UCSD-AML1 (cell line): Measurements from ENCODE around the gene HRAS.
A peak's percentile ranks its signal among the peaks of the same experiment; 100 is the strongest.

Source experiments
- DNase-seq: peaks from one replicate; lab custom pipeline; 2025; ENCODE audit not compliant: unreplicated experiment; lab: John Stamatoyannopoulos, UW

The HRAS gene

DNA sequence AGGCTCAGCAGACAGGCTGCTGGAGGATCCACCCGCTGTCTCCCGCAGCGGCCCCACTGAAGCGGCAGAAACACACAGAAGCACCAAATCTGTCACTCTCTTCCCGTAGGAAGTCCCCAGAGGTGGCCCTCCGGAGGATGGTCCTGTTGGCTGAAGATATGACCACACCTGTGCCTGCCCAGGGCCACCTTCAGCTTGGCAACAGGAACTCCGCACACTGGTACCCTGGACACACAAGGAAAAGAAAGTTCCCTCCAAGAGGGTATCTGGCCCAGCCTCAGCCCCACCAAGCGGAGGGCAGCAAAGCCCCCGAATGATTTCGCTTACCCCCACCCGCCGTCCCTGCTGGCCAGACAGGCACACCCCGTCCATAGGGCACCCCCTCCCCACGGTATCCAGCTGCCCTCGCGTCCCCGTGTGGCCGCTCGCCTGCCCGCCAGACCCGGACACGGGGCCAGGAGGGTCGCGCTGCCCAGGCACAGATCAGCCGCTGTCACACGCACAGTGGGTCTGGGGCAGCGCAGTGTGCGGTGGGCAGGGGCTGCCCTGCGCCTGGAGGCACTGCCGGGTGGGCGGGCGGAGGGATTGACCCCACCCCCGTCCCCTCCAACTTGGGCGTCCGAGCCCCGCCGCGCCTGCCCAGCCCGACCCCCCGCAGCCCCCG lies 32.4 kb upstream of the HRAS start:
- DNase-seq: no peak

GRCh38 chr11:567011-567628 lies 31.7 kb upstream of the HRAS start:
- no peak for DNase-seq

GRCh38 chr11:565921-566509 lies 30.6 kb upstream of the HRAS start:
- DNase-seq: no peak

GRCh38 chr11:563812-564578 lies 28.6 kb upstream of the HRAS start:
- no peak for DNase-seq

- no peak for DNase-seq
Observed at GRCh38 chr11:563066-563811, 27.9 kb upstream of the HRAS start.

GRCh38 chr11:562046-562645 lies 26.8 kb upstream of the HRAS start:
- DNase-seq: no peak

- DNase-seq: peak; percentile 38
Observed at GRCh38 chr11:561148-562003, 26.0 kb upstream of the HRAS start.

DNA sequence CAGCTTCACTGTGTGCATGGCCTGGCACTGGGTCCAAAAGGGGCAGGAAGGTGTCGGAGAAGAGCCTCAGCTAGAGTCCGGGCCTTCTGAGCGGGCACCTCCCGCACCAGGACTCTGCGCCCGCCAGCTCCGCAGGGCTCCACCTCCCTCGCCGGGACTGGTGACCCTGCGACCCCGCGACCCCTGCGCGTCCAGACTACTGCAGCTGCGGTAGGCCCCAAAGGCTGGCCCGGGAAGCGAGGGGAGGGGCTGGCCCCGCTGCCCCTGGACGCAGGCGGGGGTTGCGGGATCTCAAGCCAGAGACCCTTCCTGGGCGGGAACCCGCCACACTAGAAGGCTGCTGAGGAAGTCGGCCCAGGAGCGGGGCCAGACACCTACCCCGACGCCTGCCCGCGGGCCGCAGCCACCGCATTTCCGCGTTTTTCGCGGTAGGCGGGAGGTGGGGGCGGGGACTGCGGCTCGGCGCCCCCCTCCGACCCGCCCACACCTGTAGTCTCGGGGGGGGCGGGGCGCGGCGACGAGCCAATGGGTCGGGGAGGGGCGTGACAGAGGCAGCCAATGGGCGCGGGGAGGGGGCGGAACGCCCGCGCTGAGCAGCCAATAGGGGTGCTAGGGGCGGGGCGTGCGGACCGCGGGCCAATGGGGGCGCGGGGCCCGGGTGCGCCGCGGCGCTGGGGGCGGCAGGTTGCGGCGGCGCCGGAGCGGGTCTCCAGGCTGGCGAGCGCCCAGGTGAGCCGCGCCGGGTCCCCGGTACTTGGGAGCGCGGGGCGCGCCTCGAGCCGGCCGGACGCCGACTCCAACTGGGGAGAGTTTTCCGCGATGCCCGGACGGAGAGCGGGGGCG lies 25.1 kb upstream of the HRAS start, which contains the start of the genes LMNTD2 and RASSF7:
TSS of gene LMNTD2 (minus strand) at position 434 of the 843 bp plus-strand sequence. CDS start at position 412, 22 bp downstream.
TSS of gene RASSF7 (plus strand) at position 666 of the 843 bp plus-strand sequence. CDS start 799 bp downstream, outside the sequence.
- peak; percentile 94 for DNase-seq

DNA sequence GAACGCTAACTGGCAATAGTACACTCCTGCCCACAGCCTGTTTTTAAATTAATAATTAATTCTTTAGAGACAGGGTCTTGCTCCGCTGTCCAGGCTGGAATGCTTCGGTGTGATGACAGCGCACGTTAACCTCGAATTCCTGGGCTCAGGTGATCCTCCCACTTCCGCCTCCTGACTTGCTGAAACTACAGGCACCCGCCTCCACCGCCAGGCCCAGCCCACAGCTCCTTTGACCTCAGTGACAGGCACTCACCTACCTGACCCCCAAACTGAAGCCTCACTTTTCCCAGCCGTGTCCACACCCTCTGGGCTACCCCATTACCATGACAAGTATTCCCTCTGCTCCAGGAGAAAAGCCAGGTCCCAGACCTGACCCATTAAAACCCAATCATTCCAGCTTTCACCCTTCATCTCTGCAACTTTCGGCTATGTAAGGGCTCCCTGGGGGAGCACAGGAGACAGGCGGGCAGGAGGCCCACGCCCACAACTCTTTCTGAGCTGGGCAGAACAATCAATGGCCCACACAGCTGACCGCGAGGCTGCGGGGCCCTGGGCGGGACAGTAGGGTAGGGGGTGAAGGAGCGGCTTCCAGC lies 24.4 kb upstream of the HRAS start:
- no peak for DNase-seq

GRCh38 chr11:559020-559620 lies 23.7 kb upstream of the HRAS start:
- no peak for DNase-seq

- no peak for DNase-seq
Observed at GRCh38 chr11:558503-558902, 23.1 kb upstream of the HRAS start.

DNA sequence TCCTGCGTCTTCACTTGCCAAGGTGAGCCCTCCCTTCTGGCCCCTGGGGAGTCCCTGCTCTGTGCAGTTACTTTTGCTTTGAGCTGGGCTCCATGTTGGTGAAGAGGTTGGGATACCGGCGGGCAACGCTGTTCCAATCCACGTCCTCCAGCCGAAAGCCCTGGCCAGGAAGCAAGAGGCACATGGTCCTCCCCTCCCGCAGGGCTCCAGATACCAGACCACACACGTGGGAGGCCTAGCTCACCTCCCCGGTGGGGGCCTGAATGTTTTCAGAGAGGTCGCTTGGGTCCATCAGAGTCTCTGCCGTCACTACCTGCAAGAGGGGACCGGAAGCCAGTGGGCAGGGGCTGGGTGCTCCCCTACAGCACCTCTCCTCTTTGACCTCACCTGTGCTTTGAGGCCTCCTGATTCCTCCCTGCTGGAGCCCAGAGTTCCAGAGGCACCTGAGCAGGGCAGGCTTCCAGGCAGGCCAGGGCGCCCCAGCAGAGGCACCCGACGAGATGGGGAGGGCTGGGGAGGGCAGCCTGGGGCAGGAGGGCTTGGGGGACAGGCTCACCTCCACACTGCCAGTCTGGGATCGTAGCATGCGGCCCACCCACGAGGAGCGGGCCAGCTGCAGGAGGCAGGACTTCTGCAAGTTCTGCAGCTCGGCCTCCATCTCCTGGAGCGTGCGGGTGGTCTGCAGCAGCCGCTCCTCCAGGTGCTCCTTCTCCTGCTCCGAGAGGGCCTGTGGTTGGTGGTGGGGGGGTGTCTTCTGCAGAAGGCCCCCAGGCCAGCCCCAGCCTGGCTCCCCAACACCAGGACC lies 22.2 kb upstream of the HRAS start:
- DNase-seq: no peak

GRCh38 chr11:556662-557256 lies 21.4 kb upstream of the HRAS start:
- no peak for DNase-seq

- DNase-seq: no peak
Observed at GRCh38 chr11:555780-556661, 20.6 kb upstream of the HRAS start.

DNA sequence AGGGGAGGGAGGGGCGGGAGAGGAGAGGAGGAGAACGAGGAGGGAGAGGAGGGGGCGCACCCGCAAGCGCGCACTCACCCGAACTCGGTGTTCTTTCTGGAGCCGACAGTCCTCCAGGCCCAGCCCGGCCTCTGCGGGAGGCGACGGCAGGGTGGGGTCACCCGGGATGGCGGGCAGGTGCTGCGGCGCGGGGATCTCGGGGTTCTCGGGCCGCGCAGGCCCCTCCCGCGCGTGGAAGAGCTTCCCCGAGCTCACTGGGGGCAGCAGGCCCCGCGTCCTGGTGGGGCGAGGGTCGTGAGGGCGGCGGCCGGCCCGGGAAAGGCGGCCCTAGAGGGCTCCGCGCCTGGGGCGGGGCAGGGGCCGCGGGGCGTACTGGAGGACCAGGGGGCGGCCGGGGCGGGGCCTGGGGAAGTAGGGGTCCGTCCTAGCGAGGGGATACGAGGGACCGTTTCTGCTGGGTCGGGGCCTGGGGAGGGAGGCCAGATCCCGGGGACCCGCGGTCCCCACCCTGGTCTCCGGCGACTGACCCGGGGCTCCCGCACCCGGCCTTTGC lies 19.9 kb upstream of the HRAS start:
- DNase-seq: no peak
